Epithelial cell of proximal tubule (primary cell): ENCODE measurements around the gene LGALS7. TPM values are rescaled to one million over a fixed set of nuclear protein-coding genes. Genes with fewer than 3 reads are reported as not detected.

Source experiments
- DNase-seq: peaks from one replicate; pipeline ENCODE4 v3.0.0-alpha.2; 2011; ENCODE audit warnings: low read depth
- H3K4me3 ChIP-seq: 2 replicates; pipeline ENCODE4 v1.5.1; 2011; ENCODE audit warnings: low read depth, mild to moderate bottlenecking, low read length
- total RNA-seq: library from RNA; depleted of rRNA; stranded (reverse); fragments of >200 nt; gene quantifications from 2 replicates; pipeline ENCODE4 v1.2.3, GENCODE V29; 2015
- TF ChIP-seq, protein P1 (sequence below): conservative IDR thresholded peaks from 2 replicates; pipeline ENCODE4 v1.5.1; 2012; ENCODE audit warnings: low read depth, mild to moderate bottlenecking, low read length

The LGALS7 gene
- total RNA-seq, 1 donor from 2014 or later, result not detected

DNA sequence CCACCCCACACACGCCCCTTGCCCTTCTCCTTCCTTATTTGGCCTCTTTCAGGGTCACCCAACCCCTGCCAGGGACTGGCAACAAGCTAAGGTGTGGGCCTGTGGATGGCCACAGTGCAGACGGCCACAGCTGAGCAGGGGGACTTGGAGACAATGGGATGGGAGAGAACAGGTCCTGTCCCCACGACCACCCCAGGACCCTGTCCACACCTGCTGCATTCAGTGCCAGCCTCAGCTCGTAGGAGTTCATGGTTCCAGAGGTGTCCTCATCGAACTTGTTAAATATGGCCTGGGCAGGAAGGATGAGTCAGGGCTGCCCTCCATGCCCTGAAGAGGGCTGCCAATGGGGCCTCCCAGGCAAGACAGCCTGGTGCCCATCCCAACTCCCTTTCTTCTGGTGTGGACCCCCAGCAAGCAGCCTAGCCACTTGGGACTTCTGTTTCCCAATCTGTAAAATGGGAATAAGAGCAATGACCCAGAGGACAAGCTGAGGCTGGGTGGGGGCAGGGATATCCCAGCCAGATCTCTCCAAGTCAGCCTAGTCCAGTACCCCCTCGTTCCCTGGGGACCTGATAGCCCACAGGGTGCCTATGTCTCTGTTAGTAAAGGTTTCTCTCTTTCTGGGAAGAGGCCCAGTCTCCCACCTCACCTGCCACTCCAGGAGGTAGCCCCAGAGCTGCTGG, 39.7 kb downstream of the LGALS7 start:
- DNase-seq, result no peak

DNA sequence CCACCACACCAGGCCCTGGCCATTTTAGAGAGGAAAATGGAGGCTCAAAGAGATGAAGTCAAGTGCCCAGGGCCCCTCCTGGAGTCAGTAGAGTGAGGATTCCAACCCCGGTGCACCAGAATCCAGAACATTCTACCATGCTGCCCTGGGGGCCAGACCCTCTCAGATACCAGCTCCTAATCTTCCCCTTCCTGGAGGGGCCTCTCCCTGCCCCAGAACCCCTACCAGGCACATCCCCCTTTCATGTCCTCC, 40.1 kb downstream of the LGALS7 start:
- DNase-seq, result no peak
- H3K4me3 ChIP-seq, result no peak overlapping the region
- TF ChIP-seq, protein P1, sequence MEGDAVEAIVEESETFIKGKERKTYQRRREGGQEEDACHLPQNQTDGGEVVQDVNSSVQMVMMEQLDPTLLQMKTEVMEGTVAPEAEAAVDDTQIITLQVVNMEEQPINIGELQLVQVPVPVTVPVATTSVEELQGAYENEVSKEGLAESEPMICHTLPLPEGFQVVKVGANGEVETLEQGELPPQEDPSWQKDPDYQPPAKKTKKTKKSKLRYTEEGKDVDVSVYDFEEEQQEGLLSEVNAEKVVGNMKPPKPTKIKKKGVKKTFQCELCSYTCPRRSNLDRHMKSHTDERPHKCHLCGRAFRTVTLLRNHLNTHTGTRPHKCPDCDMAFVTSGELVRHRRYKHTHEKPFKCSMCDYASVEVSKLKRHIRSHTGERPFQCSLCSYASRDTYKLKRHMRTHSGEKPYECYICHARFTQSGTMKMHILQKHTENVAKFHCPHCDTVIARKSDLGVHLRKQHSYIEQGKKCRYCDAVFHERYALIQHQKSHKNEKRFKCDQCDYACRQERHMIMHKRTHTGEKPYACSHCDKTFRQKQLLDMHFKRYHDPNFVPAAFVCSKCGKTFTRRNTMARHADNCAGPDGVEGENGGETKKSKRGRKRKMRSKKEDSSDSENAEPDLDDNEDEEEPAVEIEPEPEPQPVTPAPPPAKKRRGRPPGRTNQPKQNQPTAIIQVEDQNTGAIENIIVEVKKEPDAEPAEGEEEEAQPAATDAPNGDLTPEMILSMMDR, result no peak

More for the DNA sequence above, 39.7 kb downstream of the LGALS7 start:
- peak overlapping the region; percentile 68 for H3K4me3 ChIP-seq
- TF ChIP-seq, protein P1, result no peak

DNA sequence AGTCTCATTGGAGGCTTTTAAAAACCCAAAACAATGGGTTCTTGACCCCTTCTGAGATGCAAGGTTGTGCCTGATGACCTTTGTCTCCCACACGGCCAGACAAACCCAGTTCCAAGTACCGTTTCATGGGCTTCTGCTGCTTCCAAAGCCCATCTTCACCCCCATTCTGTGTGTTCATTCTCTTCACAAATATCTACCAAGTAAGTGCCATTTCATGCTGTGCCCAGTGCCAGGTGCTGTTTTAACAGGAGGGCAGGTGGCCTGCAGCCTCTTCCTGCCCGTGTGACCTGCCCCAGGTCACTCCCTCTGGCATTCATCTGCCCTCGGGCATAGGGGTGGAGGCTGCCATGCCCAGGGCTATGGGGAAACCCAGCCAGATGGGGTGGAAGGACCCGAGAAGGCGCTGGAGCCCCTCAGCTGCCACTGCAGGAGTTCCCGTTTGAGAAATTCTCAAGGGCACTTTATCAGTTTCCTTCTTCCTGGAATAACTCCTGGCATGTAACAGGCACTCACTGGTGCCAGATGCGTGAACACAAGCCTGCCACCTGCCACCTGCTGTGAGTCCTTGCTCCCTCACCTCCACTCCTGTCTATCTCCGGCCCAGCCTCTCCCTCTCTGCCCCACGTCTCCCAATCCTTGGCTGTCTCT, 41.5 kb downstream of the LGALS7 start:
- TF ChIP-seq, protein P1, result no peak
- no peak overlapping the region for H3K4me3 ChIP-seq
- no peak for DNase-seq

DNA sequence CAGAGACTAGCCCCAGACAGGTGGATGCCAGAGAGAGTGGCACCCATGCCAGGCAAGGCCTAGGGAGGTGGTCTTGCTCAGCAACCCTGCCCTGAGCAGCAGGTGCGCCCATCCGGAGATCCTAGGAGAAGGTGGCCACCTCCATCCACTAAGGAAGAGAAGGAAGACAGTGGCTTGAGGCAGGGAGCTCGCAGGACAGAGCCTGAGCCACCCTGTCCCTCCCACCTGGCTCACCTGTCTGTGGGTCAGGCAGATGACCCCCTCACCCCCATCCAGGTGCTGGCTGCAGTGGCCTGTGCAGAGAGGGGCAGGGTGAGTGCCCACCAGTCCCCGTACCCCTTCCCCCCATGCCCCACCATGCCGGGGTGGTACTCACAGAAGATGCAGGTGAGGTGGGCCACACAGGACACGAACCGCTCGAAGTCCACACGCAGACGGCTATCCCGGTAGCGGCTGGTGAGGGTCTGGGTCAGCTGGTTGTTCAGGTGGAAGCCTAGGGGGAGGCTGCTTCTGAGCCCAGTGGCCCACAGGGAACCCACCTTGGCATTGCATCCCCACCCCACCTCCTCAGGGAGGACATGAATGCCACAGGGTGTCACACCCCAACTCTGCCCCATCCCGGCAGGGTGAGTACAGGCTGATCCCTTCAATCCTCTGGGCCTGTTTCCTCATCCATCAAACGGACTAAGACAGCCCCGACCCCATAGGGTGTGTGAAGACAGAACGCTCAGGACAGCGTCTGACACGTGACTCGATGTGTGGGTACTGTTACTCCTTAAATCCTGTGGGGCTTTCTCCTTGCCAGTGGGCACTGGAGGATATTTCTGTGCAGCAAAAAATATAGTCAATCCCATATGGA, 42.4 kb downstream of the LGALS7 start:
- TF ChIP-seq, protein P1, result no peak
- DNase-seq, result no peak
- no peak overlapping the region for H3K4me3 ChIP-seq

DNA sequence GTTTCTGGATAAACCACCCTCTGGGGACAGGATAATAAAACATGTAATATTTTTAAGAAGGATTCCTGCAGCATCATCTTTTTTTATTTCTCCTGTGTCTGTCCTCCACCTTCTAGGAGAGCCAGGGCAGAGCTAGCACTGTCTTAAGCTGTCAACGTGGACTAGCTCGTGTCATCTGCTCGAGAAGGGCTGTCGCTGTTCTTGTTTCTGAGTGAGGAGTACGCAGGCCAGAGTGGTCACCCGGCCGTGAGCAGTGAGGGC, 42.9 kb downstream of the LGALS7 start:
- no peak for DNase-seq
- TF ChIP-seq, protein P1, result no peak
- no peak overlapping the region for H3K4me3 ChIP-seq

DNA sequence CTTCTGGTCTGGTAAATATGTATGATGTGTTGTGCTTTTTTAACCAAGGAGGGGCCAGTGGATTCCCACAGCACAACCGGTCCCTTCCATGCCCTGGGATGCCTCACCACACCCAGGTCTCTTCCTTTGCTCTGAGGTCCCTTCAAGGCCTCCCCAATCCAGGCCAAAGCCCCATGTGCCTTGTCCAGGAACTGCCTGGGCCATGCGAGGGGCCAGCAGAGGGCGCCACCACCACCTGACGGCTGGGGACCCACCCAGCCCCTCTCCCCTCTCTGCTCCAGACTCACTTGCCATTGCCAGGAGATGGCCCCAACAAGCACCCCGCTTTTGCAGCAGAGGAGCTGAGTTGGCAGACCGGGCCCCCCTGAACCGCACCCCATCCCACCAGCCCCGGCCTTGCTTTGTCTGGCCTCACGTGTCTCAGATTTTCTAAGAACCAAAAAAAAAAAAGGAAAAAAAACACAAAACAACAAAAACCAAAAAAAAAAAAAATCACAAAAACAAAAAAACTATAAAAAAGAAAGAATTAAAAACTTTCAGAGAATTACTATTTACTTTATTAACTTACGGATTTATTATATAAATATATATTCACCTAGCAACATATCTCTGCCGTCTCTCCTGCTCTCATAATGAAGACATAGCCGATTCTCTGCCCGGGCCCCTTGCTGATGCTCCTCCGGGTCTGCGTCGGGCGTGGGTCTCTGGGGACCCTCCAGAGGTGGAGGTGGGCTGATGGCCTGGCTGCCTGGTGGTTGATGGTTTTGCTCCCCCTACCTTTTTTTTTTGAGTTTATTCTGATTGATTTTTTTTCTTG, 43.5 kb downstream of the LGALS7 start:
- TF ChIP-seq, protein P1, result peak; percentile 80
- no peak for DNase-seq
- no peak overlapping the region for H3K4me3 ChIP-seq
